HCT116 (cell line): ENCODE data around the gene WDPCP. TPM values are rescaled to one million over a fixed set of nuclear protein-coding genes. Genes with fewer than 3 reads are reported as not detected.
"Not testable (repeated sequence)": the region's sequence is repeated elsewhere in the genome, so short reads cannot be mapped to it uniquely, and the experiment has no call there.

Experiments
- ATAC-seq: fragments of 200-7000 bp; cut with Tn5 transposase; 2 replicates; pipeline ENCODE4 v1.9.1; 2020; ENCODE audit warnings: mild to moderate bottlenecking, moderate library complexity
- BruUV-seq: library from RNA; stranded (reverse); fragments of 400-500 nt; replicated peaks from 2 replicates; lab custom pipeline; 2021; lab: Mats Ljungman, UMichigan
- CTCF ChIA-PET: fragments of 300-600 bp; sonication (Branson Sonifier 250); formaldehyde crosslinking; loops from one replicate; lab custom pipeline; 2021; ENCODE audit warnings: antibody characterized with exemption; lab: Charles Lee
- POLR2A ChIA-PET: fragments of 300-600, 350-600 bp; sonication (Branson Sonifier 250); formaldehyde crosslinking; loops from one replicate; lab custom pipeline; 2021; ENCODE audit warnings: antibody characterized with exemption; lab: Charles Lee
- RAD21 ChIA-PET, 2 experiments: fragments of 300-600 bp; sonication (Branson Sonifier 250); formaldehyde crosslinking; loops; one replicate each; lab custom pipeline; 2023; ENCODE audit warnings: low total read pairs in 2 of 2; ENCODE audit not compliant: uncharacterized antibody in 2 of 2, unreplicated experiment in 2 of 2, low non-redundant PET in 1 of 2; lab: Charles Lee
- DNase-seq: peaks from one replicate; pipeline ENCODE4 v3.0.0-alpha.2; 2010; ENCODE audit warnings: low read depth, low spot score
- H2AFZ ChIP-seq: fragments of 200-600 bp; shearing (Covaris generic), sonication (generic); 2 replicates; pipeline ENCODE4 v1.6.1; 2017; ENCODE audit warnings: low read depth, mixed run types, mixed read lengths, antibody characterized with exemption, low read length; ENCODE audit not compliant: poor library complexity, severe bottlenecking
- H3K27ac ChIP-seq: 2 replicates; pipeline ENCODE4 v1.5.1; 2012; ENCODE audit warnings: low read depth, low read length
- H3K27me3 ChIP-seq: fragments of 200-600 bp; sonication (generic); 2 replicates; pipeline ENCODE4 v1.6.1; 2016; ENCODE audit warnings: mixed run types, low read length, mixed read lengths; ENCODE audit not compliant: insufficient read depth
- H3K36me3 ChIP-seq, 2 experiments: fragments of 200-500 bp in 1 of 2; fragments of 200-600 bp in 1 of 2; sonication (Bioruptor generic) in 1 of 2; sonication (generic) in 1 of 2; 2 replicates each; pipeline versions ENCODE4 v1.5.1 to v1.6.1; 2014 to 2016; ENCODE audit warnings: low read length in 2 of 2, inconsistent platforms in 1 of 2, mixed read lengths in 1 of 2, mixed run types in 1 of 2; ENCODE audit not compliant: insufficient read depth in 2 of 2, control insufficient read depth in 1 of 2
- H3K4me1 ChIP-seq, 2 experiments: fragments of 200-600 bp in 1 of 2; sonication (generic) in 1 of 2; 2 replicates each; pipeline versions ENCODE4 v1.5.1 to v1.6.1; 2012 to 2017; ENCODE audit warnings: low read length in 2 of 2, inconsistent platforms in 1 of 2, mild to moderate bottlenecking in 1 of 2, mixed read lengths in 1 of 2, mixed run types in 1 of 2, moderate library complexity in 1 of 2; ENCODE audit not compliant: insufficient read depth in 2 of 2, control insufficient read depth in 1 of 2
- H3K4me2 ChIP-seq: fragments of 200-600 bp; sonication (generic); 2 replicates; pipeline ENCODE4 v1.6.1; 2017; ENCODE audit warnings: mixed run types, low read length, mixed read lengths
- H3K4me3 ChIP-seq, 2 experiments: fragments of 200-600 bp in 1 of 2; sonication (generic) in 1 of 2; replicated peaks in 1 of 2; 2 replicates each; pipeline ENCODE4 v1.5.1; 2011 to 2016; ENCODE audit warnings: low read length in 2 of 2, control low read depth in 1 of 2, low read depth in 1 of 2, mild to moderate bottlenecking in 1 of 2, mixed read lengths in 1 of 2, mixed run types in 1 of 2
- H3K79me2 ChIP-seq: fragments of 200-600 bp; sonication (generic); 2 replicates; pipeline ENCODE4 v1.6.1; 2017; ENCODE audit warnings: mild to moderate bottlenecking, mixed run types, low read length, moderate library complexity, mixed read lengths; ENCODE audit not compliant: insufficient read depth
- H3K9ac ChIP-seq: fragments of 200-600 bp; sonication (generic); 2 replicates; pipeline ENCODE4 v1.6.1; 2016; ENCODE audit warnings: low read length, mixed read lengths
- H3K9me2 ChIP-seq: fragments of 200-600 bp; sonication (generic), shearing (Covaris generic); 2 replicates; pipeline ENCODE4 v1.6.1; 2017; ENCODE audit warnings: mixed run types, mild to moderate bottlenecking, moderate library complexity; ENCODE audit not compliant: insufficient read depth
- H3K9me3 ChIP-seq, 2 experiments: fragments of 200-500 bp in 1 of 2; fragments of 200-600 bp in 1 of 2; sonication (Bioruptor generic) in 1 of 2; sonication (generic) in 1 of 2; 2 replicates each; pipeline ENCODE4 v1.6.1; 2014 to 2017; ENCODE audit warnings: low read length in 2 of 2, mixed read lengths in 2 of 2, inconsistent platforms in 1 of 2, low read depth in 1 of 2, mild to moderate bottlenecking in 1 of 2, mixed run types in 1 of 2, moderate library complexity in 1 of 2; ENCODE audit not compliant: control insufficient read depth in 1 of 2, insufficient read depth in 1 of 2
- H4K20me1 ChIP-seq: fragments of 200-600 bp; sonication (generic), shearing (Covaris generic); 2 replicates; pipeline ENCODE4 v1.6.1; 2017; ENCODE audit warnings: mixed run types, mild to moderate bottlenecking, moderate library complexity; ENCODE audit not compliant: insufficient read depth
- CBX3 ChIP-seq: IDR thresholded peaks from 2 replicates; pipeline ENCODE4 v1.6.1; 2012; ENCODE audit warnings: low read depth
- CEBPB ChIP-seq: IDR thresholded peaks from 2 replicates; pipeline ENCODE4 v1.6.1; 2012; ENCODE audit warnings: low read depth
- CTCF ChIP-seq, 3 experiments: fragments of 200-600 bp in 1 of 3; sonication (generic) in 1 of 3; IDR thresholded peaks in 2 of 3; conservative IDR thresholded peaks in 1 of 3; 2 replicates each; pipeline ENCODE4 v1.5.1; 2012 to 2017; ENCODE audit warnings: low read depth in 2 of 3, low read length in 2 of 3, antibody characterized with exemption in 1 of 3, borderline replicate concordance in 1 of 3, control low read depth in 1 of 3, mild to moderate bottlenecking in 1 of 3, mixed read lengths in 1 of 3, mixed run types in 1 of 3, moderate library complexity in 1 of 3; ENCODE audit not compliant: insufficient read depth in 1 of 3
- ELF1 ChIP-seq: IDR thresholded peaks from 2 replicates; pipeline ENCODE4 v1.6.1; 2012; ENCODE audit warnings: low read depth, borderline replicate concordance
- EZH2 ChIP-seq: fragments of 200-600 bp; sonication (generic); IDR thresholded peaks from 2 replicates; pipeline ENCODE4 v1.6.1; 2017; ENCODE audit warnings: antibody characterized with exemption, mixed run types
- JUND ChIP-seq: IDR thresholded peaks from 2 replicates; pipeline ENCODE4 v1.6.1; 2012
- POLR2A ChIP-seq: IDR thresholded peaks from 2 replicates; pipeline ENCODE4 v1.7.0; 2011; ENCODE audit warnings: borderline replicate concordance; ENCODE audit not compliant: insufficient read depth, insufficient read length; ENCODE audit errors: extremely low read depth
- SIN3A ChIP-seq: IDR thresholded peaks from 2 replicates; pipeline ENCODE4 v1.6.1; 2012; ENCODE audit warnings: low read depth
- SP1 ChIP-seq: IDR thresholded peaks from 2 replicates; pipeline ENCODE4 v1.6.1; 2012; ENCODE audit warnings: low read depth
- TCF7L2 ChIP-seq: IDR thresholded peaks from 2 replicates; pipeline ENCODE4 v1.7.0; 2011; ENCODE audit warnings: borderline replicate concordance, inconsistent platforms; ENCODE audit not compliant: insufficient read depth, insufficient read length; ENCODE audit errors: extremely low read depth
- YY1 ChIP-seq: IDR thresholded peaks from 2 replicates; pipeline ENCODE4 v1.6.1; 2011; ENCODE audit warnings: low read length, low read depth, moderate library complexity, mild to moderate bottlenecking; ENCODE audit not compliant: insufficient replicate concordance; ENCODE audit errors: extremely low read depth
- ZBTB33 ChIP-seq: IDR thresholded peaks from 2 replicates; pipeline ENCODE4 v1.6.1; 2011; ENCODE audit warnings: mild to moderate bottlenecking, low read length, moderate library complexity; ENCODE audit not compliant: insufficient replicate concordance; ENCODE audit errors: extremely low read depth
- ZNF274 ChIP-seq: fragments of 200-500 bp; sonication (Bioruptor generic); IDR thresholded peaks from 2 replicates; pipeline ENCODE4 v1.6.1; 2014; ENCODE audit warnings: mild to moderate bottlenecking, low read depth, low read length, inconsistent platforms
- intact Hi-C: fragments of 100-400 bp; cut with micrococcal nuclease; formaldehyde crosslinking; loops from 2 replicates; pipeline ENCODE4 v1.10.0; 2022
- total RNA-seq: library from RNA; stranded (reverse); gene quantifications from one replicate; pipeline ENCODE4 v1.2.1, GENCODE V29; 2021; ENCODE audit not compliant: unreplicated experiment

WDPCP gene
- total RNA-seq, 1 experiment from 2014 or later: 4.1 TPM

GRCh38 chr2:63573026-63573425 lies 15.3 kb downstream of the WDPCP start:
- RAD21 ChIA-PET, H3K27ac ChIP-seq, POLR2A ChIA-PET, H3K4me3 ChIP-seq, H4K20me1 ChIP-seq, H3K4me2 ChIP-seq, H3K27me3 ChIP-seq, H3K79me2 ChIP-seq, H3K36me3 ChIP-seq, H3K9ac ChIP-seq, DNase-seq, ATAC-seq, H3K4me1 ChIP-seq, intact Hi-C loops, H3K9me2 ChIP-seq, BruUV-seq, CTCF ChIA-PET, H3K9me3 ChIP-seq, H2AFZ ChIP-seq: not testable (repeated sequence)

- no peak overlapping the region for H3K9ac ChIP-seq
- H3K79me2 ChIP-seq: no peaks in the 10 kb centered on the region
- ATAC-seq (no peak), DNase-seq (no peak)
- ChIA-PET POLR2A (no interaction called here), RAD21 (no interaction called here)
- no peaks in the 10 kb centered on the region for H3K4me1 ChIP-seq
- H3K9me3 ChIP-seq: 0 out of 4 replicates have a peak, but pooled peaks cover 0 to 3% of the 10 kb centered on the region in 2 experiments
- no peak overlapping the region for H2AFZ ChIP-seq
- no peak overlapping the region for H3K4me3 ChIP-seq
- no peaks in the 10 kb centered on the region for H3K9me2 ChIP-seq
- no peaks in the 10 kb centered on the region for H3K27me3 ChIP-seq
- no TSS peak for BruUV-seq
- no peaks in the 10 kb centered on the region for H4K20me1 ChIP-seq
- H3K27ac ChIP-seq: no peak overlapping the region
- TF ChIP-seq CEBPB (no peak), JUND (no peak), ZNF274 (no peak), POLR2A (no peak), YY1 (no peak), ELF1 (no peak), CTCF (IDR thresholded peaks at IDR 0.05 in 2 of 3, conservative IDR thresholded peaks at IDR 0.05 in 1 of 3; ENCODE audit: borderline replicate concordance in 1 of 3, insufficient read depth in 1 of 3, low read depth in 2 of 3, low read length in 2 of 3) (no peak), ZBTB33 (no peak), CBX3 (no peak), SIN3A (no peak), EZH2 (no peak), SP1 (no peak), TCF7L2 (no peak)
- TF ChIP-seq, all 23 proteins: peak for 0
- intact Hi-C loops: no loop called here
- CTCF ChIA-PET: no interaction called here
- Histone ChIP-seq H3K36me3 (no peaks in the 10 kb centered on the region), H3K4me2 (no peak overlapping the region)
These were observed 16.3 kb downstream of the WDPCP start for GRCh38 chr2:63572001-63572400.
